ENCODE measurements around the gene TBKBP1.
"Not testable (repeated sequence)": the region's sequence is repeated elsewhere in the genome, so short reads cannot be mapped to it uniquely, and the experiment has no call there.

The TBKBP1 gene

GRCh38 chr17:47726796-47727703 is 33.1 kb downstream of the TBKBP1 start:
- FAIRE-seq (no peak), DNase-seq (ENCODE audit: extremely low spot score, insufficient read length, low read depth) (no peak)

GRCh38 chr17:47727704-47728036 is 33.7 kb downstream of the TBKBP1 start:
- no peak for FAIRE-seq
- no peak for DNase-seq (ENCODE audit: extremely low spot score, insufficient read length, low read depth)

GRCh38 chr17:47728214-47728877 is 34.4 kb downstream of the TBKBP1 start:
- FAIRE-seq: no peak
- no peak for DNase-seq (ENCODE audit: extremely low spot score, insufficient read length, low read depth)

- DNase-seq (ENCODE audit: extremely low spot score, insufficient read length, low read depth) (no peak), FAIRE-seq (no peak)
Observed at GRCh38 chr17:47729476-47729875, 35.5 kb downstream of the TBKBP1 start.

DNA sequence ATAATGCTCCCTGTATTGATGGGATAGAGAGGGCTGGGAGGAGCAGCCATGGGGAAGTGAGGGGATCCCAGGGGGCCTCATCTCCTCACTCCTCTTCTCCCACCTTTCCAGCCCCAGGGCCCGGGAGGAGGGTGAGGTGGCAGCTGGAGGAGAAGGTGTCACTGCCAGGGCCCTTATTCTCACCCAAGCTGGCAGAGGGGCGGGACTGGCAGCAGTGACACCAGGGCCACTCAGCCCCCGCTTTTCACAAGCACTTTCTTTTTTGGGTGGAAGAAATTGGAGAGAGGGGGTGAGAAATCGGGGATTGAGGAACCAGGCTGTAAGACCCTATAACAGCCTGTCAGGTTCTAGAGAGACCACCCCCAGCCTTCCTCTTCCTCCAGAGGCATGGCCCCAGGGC is 36.7 kb downstream of the TBKBP1 start:
- DNase-seq (ENCODE audit: extremely low spot score, insufficient read length, low read depth): no peak
- FAIRE-seq: no peak

DNA sequence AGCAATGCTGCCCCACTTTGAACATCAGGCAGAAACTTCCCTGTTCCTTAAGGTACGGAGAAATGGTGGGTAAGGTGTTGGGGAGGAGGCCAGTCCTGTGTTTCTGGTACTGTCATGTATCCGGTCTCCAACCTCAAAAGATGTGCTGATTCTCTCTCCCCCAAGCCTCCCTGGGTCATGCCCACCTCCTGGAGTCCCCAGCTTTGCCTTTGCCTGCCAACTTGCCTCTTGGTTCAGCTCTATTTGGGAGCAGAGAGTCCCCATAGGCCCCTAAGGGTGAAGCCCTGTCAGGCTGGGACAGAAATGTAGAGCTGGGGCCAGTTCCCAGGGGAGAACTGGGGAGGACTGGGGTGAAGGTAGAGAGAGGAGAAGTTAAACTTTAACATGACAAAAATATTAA is 37.4 kb downstream of the TBKBP1 start:
- no peak for DNase-seq (ENCODE audit: extremely low spot score, insufficient read length, low read depth)
- FAIRE-seq: peak; percentile 41

- no peak for FAIRE-seq
- DNase-seq (ENCODE audit: extremely low spot score, insufficient read length, low read depth): no peak
Observed at GRCh38 chr17:47732399-47733046, 38.6 kb downstream of the TBKBP1 start.

GRCh38 chr17:47733047-47733673 is 39.2 kb downstream of the TBKBP1 start, which contains the start of gene TBX21:
TBX21 (plus strand) TSS chr17:47733236; CDS start chr17:47733455, 219 bp downstream.
- DNase-seq (ENCODE audit: extremely low spot score, insufficient read length, low read depth) (peak; percentile 69), FAIRE-seq (peak; percentile 95)

- FAIRE-seq (no peak), DNase-seq (ENCODE audit: extremely low spot score, insufficient read length, low read depth) (no peak)
Observed at GRCh38 chr17:47733674-47734410, 39.9 kb downstream of the TBKBP1 start.

DNA sequence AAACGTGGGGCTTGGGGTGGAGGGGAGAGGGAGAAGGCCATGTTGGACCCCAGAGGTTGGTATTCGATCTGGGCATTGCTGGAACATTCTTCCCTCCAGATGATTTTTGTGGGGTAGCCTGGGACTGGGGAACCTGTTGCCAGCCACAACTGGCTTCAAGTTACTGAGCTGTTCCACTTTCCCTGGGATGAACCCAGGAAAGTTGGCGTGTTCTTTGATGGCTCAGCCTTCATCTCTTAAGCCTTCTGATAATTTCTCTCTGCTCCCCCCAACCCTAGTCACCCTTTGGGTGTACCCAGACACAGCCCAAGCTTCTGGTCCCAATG is 41.1 kb downstream of the TBKBP1 start:
- DNase-seq (ENCODE audit: extremely low spot score, insufficient read length, low read depth) (no peak), FAIRE-seq (no peak)

DNA sequence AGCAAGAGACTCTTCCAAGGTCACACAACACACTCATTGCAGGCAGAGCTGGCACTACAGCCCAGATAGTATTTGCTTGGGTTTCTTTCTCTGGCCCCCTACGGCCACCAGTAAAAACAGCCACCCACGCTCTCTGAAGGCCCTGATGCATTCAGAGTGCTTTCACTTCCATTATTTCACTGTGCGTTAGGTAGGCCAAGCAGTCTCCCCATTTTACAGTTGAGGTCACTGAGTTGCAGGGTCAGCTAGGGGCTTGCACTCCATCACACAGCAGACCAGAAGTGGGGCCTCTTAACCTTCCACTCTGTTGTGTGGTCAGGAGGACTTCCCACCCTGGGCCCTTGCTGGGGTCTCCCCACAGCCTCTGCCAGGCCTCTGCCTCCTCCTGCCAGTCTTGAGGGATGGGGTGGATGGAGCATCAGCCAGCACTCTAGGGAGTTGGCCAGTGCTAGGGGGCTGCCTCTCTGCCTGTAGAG is 41.6 kb downstream of the TBKBP1 start:
- DNase-seq (ENCODE audit: extremely low spot score, insufficient read length, low read depth) (no peak), FAIRE-seq (peak; percentile 95)

GRCh38 chr17:47736501-47737495 is 42.8 kb downstream of the TBKBP1 start:
- DNase-seq (ENCODE audit: extremely low spot score, insufficient read length, low read depth) (no peak), FAIRE-seq (no peak)

DNA sequence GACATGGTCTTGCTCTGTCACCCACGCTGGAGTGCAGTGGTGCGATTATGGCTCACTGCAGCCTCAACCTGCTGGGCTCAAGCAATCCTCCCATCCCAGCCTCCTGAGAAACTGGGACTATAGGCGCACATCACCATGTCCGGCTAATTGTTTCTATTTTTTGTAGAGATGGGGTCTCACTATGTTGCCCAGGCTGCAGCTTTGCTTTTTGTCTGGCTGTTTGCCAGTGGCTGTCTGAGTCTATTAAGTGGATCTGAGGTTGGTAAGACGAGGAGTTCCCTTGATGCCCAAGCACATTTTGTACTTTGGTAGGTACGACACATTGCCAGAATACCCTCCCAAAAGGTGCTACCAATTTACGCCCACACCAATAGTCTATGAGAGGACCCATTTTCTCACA is 44.2 kb downstream of the TBKBP1 start:
- DNase-seq (ENCODE audit: extremely low spot score, insufficient read length, low read depth): no peak
- no peak for FAIRE-seq

- DNase-seq (ENCODE audit: extremely low spot score, insufficient read length, low read depth): no peak
- peak; percentile 5 for FAIRE-seq
Observed at GRCh38 chr17:47739150-47739549, 45.2 kb downstream of the TBKBP1 start.

DNA sequence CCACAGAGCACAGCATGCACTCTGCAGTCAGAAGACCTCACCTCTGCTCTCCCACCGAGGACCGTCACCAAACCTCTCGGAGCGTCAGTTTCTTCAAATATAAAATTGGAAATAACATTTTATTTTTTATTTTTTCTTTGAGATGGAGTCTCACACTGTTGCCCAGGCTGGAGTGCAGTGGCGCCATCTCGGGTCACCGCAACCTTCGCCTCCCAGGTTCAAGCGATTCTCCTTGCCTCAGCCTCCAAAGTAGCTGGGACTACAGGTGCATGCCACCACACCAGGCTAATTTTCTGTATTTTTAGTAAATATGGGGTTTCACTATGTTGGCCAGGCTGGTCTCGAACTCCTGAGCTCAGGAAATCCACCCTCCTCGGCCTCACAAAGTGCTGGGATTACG is 46.0 kb downstream of the TBKBP1 start:
- DNase-seq (ENCODE audit: extremely low spot score, insufficient read length, low read depth); FAIRE-seq: not testable (repeated sequence)

DNA sequence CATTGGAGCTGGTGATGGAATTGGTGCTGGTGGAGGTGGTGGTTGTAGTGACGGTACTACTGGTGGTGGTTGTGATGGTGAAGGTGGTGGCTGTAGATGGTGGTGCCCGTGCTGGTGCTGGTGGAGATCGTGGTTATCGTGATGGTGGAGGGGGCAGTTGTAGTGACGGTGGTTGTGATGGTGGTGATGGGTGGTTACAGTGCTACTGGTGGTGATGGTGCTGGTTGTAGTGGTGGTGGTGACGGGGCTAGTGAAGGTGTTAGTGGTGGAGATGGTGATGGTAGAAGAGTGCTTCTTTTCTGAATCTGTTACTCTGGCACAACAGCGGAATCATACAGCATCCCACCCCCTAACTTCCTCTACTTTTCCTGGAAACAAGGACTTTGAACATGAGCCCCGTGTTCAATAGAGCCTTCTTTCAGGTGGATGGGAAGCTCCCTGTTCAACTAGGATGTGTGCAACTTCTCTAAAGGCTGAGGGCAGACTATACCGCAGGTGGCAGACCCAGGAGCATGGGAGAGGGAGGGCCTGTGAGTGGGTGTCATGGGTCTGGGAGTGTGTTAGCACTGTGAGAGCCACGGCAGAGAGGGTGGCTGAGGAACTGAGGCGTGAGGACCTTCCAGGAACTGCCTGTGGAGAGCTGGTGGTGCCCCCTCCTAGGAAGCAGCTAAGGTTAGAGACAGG is 47.3 kb downstream of the TBKBP1 start:
- peak; percentile 54 for FAIRE-seq
- DNase-seq (ENCODE audit: extremely low spot score, insufficient read length, low read depth): no peak

DNA sequence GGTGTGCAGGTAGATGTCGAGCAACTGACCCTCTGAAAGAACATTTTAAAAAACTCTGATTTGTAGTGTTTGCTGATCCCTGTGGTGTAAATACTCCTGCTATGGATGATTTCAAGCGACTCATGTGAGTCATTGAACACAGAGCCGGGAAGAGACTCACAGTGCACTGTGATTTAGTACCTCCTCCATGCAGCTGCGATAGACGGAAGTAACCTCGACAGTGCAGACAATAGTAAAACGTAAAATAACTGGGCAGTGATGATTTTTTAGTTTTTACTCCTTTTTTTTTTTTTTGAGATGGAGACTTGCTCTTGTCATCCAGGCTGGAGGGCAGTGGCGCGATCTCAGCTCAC is 47.8 kb downstream of the TBKBP1 start:
- no peak for DNase-seq (ENCODE audit: extremely low spot score, insufficient read length, low read depth)
- FAIRE-seq: peak; percentile 15

Data from GM18507 (cell line).